ENCODE data around the gene DHX34.
"Not testable (repeated sequence)": the region's sequence is repeated elsewhere in the genome, so short reads cannot be mapped to it uniquely, and the experiment has no call there.

DHX34 gene

GRCh38 chr19:47363758-47364531 lies 14.8 kb downstream of the DHX34 start:
- DNase-seq (ENCODE audit: low spot score), result no peak

DNA sequence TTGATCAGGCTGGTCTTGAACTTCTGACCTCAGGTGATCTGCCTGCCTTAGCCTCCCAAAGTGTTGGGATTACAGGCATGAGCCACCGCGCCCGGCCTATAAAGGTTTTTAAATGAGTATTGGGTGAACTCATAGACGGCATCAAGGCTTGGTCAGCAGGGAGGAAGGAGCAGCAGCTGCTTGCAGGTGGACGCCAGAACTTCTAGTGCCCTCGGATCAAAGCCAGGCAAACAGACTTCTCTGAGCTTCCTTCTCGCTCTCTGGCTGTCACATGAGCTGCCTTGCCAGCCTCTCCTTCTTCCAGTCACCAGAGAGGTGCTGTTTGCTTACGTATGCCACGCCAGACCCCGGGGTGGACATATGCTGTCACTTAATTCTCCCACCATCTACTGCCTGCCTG lies 16.3 kb downstream of the DHX34 start:
- peak; percentile 77 for DNase-seq (ENCODE audit: low spot score)

GRCh38 chr19:47370045-47370611 lies 21.0 kb downstream of the DHX34 start:
- DNase-seq (ENCODE audit: low spot score), result no peak

GRCh38 chr19:47371261-47371660 lies 22.1 kb downstream of the DHX34 start:
- DNase-seq (ENCODE audit: low spot score), result no peak

- DNase-seq (ENCODE audit: low spot score), result no peak
Measured at GRCh38 chr19:47372603-47373002, 23.5 kb downstream of the DHX34 start.

GRCh38 chr19:47373246-47374240 lies 24.4 kb downstream of the DHX34 start:
- DNase-seq (ENCODE audit: low spot score), result no peak

DNA sequence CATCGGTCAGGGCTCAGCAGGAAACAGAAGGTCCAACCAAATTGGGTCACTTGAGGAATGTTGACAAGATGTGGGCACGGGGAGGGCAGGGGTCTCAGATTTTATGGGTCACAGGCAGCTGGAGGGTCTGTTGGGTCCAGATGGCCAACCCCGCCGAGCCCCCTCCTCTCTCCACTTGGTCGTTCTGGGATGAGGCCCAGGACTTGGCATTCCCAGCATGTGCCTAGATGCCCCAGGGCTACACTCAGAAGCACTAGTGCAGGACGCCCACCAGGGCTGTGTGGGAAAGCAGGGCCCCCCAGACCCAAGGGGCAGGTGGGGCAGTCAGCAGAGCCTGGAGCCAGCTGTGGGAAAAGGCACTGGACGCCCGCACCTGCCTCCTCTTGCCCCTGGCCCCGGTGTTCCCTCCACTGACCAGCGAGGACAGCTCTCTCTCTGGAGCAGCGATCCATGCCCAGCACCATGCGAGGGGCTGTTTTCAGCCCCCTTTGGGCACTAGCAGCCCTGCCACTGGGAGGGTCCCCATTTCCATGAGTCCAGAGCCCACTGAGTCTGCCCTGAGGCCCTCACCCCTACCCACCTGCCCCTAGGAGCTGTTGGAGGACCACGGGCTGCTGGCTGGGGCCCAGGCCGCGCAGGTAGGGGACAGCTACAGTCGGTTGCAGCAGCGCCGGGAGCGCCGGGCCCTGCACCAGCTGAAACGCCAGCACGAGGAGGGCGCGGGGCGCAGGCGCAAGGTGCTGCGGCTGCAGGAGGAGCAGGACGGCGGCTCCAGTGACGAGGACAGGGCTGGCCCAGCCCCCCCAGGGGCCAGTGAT lies 26.0 kb downstream of the DHX34 start:
- no peak for DNase-seq (ENCODE audit: low spot score)

DNA sequence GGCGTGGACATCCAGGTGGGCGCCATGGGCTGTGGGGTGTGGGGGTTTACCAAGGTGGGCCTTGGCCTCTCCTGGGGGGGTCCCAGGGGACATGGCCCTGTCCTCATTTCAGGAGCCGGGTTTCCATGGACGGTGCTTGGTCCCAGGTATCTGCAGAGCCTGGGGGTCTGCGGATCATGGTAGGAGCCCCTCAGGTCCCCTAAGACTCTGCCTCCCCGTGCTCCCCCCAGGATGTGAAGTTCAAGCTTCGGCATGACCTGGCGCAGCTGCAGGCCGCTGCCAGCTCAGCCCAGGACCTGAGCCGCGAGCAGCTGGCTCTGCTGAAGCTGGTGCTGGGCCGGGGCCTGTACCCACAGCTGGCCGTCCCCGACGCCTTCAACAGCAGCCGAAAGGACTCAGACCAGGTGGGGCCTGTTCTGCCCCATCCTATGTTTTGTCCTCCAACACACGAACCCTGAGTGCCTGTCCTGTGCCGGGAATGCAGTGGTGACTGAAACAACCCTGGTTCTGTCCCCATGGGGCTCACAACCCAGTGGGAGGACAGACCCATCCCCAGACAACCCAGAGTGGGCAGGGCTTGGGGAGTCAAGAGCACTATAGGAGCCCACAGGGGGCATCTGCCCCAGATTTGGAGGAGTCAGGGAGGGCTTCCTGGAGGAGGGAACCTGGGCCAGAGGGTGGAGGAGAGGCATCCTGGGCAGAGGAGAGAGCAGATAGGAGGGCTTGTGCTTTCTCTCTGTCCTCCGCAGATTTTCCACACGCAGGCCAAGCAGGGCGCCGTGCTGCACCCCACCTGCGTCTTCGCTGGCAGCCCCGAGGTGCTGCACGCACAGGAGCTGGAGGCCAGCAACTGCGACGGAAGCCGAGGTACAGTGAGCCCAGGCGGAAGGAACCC lies 26.8 kb downstream of the DHX34 start:
- DNase-seq (ENCODE audit: low spot score), result no peak

- DNase-seq (ENCODE audit: low spot score), result no peak
Measured at GRCh38 chr19:47376589-47377144, 27.6 kb downstream of the DHX34 start.

- DNase-seq (ENCODE audit: low spot score), result peak; percentile 81
Measured at GRCh38 chr19:47377208-47377701, 28.1 kb downstream of the DHX34 start.

DNA sequence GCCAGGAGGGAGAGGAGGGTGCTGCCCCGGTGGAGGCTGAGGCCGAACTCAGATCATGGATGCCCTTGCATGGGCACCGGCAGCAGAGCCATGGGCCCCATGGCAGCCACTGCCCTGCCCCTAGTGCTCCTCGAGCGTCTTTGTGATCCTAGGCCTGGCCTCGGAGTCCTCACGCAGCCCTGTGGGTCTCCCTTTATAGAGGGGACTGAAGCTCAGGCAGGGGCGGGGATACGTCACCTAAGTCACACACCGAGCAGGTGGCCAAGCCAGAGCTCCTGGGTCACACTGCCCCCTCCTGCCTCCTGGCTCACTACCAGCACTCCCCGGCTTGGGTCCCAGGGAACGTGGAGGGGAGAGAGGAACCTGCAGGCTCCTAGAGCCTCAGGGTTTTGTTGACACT lies 28.7 kb downstream of the DHX34 start:
- peak; percentile 18 for DNase-seq (ENCODE audit: low spot score)

DNA sequence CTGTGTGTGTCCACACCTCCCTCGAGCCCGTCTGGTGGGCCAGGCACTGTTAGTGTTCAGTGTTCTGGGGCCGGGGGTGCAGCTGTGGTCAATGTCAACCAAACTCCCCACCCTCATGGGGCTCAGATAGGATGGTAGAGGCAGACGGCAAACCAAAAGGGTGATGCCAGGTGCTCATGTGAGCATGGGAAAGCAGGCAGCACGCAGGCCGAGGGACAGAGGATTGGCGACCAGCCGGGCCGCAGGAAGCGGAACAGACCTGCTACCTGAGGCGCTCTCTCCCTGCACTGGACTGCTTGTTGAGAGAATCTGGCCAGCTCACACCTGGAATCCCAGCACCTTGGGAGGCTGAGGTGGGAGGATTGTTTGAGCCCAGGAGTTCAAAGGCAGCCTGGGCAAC lies 29.1 kb downstream of the DHX34 start:
- no peak for DNase-seq (ENCODE audit: low spot score)

DNA sequence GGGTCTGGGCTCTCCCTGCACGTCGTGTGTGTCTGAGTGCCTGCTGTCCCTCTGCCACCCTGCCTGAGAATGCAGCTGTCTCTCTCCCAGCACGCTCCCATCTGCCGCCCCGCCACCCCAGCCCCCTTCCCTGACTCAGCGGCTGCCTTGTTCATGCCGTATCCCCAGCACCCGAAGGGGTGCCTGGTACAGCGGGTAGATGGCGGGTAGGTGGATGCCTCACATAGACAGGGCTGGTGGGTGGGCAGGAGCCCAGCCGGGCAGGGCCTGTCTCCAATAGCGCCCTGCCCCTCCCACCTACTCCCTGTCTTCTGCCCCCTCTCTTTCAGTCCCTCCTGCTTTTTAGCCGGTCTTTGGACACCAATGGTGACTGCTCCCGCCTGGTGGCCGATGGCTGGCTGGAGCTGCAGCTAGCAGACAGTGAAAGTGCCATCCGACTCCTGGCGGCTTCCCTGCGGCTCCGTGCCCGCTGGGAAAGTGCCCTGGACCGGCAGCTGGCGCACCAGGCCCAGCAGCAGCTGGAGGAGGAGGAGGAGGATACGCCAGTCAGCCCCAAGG lies 30.3 kb downstream of the DHX34 start:
- DNase-seq (ENCODE audit: low spot score), result no peak

- no peak for DNase-seq (ENCODE audit: low spot score)
Measured at GRCh38 chr19:47380559-47380958, 31.4 kb downstream of the DHX34 start.

DNA sequence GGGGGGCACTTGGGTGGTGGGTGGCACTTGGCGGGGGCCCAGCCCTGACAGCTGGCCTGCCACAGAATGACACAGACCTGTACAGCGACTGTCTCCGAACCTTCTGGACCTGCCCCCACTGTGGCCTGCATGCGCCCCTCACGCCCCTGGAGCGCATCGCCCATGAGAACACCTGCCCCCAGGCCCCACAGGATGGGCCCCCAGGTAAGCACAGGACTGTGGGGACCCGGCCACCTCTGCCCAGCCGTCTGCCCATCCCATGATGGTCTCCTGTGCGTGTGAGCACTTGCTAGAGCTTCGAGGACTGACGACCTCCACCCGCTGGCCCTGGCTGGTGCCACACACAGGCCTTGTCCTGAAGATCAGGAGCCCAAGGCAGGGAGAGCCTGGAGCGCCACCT lies 32.0 kb downstream of the DHX34 start:
- no peak for DNase-seq (ENCODE audit: low spot score)

- DNase-seq (ENCODE audit: low spot score), result no peak
Measured at GRCh38 chr19:47381653-47382279, 32.7 kb downstream of the DHX34 start.

- not testable (repeated sequence) for DNase-seq (ENCODE audit: low spot score)
Measured at GRCh38 chr19:47383890-47384289, 34.8 kb downstream of the DHX34 start.

DNA sequence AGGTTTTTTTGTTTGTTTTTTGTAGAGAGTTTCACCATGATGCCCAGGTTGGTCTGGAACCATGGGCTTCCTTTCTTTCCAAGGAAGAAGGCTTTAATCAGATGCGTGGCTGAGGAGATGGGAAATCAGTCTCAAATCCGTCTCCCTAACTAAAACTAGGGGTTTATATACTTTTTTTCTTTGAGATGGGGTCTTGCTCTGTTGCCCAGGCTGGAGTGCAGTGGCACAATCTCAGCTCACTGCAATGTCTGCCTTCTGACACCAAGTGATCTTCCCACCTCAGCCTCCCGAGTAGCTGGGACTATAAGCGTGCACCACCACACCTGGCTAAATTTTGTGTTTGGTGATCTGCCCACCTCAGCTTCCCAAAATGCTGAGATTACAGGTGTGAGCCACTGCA lies 35.4 kb downstream of the DHX34 start:
- not testable (repeated sequence) for DNase-seq (ENCODE audit: low spot score)

- DNase-seq (ENCODE audit: low spot score), result not testable (repeated sequence)
Measured at GRCh38 chr19:47386582-47386981, 37.5 kb downstream of the DHX34 start.

Data from cerebellar cortex (tissue), 1 donor.